ENCODE data around the gene UQCC2.
A peak's percentile ranks its signal among the peaks of the same experiment; 100 is the strongest.

The UQCC2 gene

GRCh38 chr6:33725891-33726673 is 14.6 kb upstream of the UQCC2 start:
- no peak for DNase-seq (ENCODE audit: low read depth, low spot score)

GRCh38 chr6:33725222-33725621 is 13.7 kb upstream of the UQCC2 start:
- DNase-seq (ENCODE audit: low read depth, low spot score): no peak

DNA sequence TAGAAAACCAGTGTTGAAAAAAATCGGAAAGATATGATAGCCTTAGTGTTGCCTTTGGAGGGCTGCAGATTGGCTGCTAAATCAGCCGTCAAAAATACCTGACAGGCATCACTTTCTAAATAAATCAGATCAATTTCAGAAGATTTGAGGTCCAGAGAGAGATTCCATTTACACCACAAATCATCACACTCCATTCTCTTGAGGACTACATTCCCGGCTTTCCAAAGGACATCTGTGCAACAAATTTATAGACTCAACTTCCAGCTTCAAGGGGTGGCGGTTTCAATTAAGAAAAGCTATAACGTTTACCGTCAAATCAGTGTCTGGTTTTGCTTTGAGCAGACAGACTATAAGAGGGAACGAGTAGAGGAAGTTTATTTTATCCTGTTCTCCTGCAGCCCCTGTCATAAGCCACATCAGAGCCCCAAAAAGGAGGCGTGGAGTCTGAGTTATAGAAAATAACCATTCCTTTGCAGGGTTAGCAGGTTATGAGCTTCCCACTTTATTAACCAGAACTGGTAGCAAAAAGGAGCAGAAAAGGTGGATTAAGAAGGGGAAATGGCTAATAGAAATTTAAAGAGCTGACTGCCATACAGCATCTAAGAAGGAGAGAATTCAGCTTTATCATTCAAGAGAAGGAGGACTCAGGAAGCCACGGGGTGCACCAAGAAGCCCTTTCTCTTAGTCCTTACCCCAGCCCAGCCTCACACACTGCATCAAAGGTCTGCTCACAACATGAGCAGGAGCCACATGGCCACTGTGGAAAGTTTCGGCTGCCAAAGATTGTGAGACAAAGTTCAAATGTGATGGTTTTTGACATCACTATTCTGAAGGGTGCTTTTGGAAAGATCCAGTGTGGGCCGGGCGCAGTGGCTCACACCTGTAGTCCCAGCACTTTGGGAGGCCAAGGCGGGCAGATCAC is 12.9 kb upstream of the UQCC2 start:
- DNase-seq (ENCODE audit: low read depth, low spot score): no peak

GRCh38 chr6:33723371-33724085 is 12.0 kb upstream of the UQCC2 start:
- DNase-seq (ENCODE audit: low read depth, low spot score): no peak

GRCh38 chr6:33722103-33722623 is 10.7 kb upstream of the UQCC2 start:
- DNase-seq (ENCODE audit: low read depth, low spot score): no peak

DNA sequence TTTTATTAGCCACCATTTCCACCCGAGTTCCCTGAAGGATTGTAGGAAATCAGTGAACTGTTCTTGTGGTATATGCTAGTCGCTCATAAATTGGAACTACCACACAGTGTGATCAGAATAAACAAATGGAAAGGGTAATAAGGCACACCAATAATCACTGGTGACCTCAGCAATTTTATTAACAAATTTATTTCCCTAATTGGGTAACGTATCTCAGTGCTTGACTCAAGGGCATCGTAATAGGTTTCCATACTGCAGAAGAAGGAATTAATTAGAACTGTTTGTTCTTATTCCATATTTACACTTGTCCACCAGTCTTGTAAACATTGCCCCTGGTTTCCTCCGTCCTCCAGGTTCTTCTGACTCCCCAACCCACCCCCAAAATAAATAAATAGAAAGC is 10.0 kb upstream of the UQCC2 start:
- DNase-seq (ENCODE audit: low read depth, low spot score): no peak

GRCh38 chr6:33720998-33721397 is 9.5 kb upstream of the UQCC2 start:
- no peak for DNase-seq (ENCODE audit: low read depth, low spot score)

DNA sequence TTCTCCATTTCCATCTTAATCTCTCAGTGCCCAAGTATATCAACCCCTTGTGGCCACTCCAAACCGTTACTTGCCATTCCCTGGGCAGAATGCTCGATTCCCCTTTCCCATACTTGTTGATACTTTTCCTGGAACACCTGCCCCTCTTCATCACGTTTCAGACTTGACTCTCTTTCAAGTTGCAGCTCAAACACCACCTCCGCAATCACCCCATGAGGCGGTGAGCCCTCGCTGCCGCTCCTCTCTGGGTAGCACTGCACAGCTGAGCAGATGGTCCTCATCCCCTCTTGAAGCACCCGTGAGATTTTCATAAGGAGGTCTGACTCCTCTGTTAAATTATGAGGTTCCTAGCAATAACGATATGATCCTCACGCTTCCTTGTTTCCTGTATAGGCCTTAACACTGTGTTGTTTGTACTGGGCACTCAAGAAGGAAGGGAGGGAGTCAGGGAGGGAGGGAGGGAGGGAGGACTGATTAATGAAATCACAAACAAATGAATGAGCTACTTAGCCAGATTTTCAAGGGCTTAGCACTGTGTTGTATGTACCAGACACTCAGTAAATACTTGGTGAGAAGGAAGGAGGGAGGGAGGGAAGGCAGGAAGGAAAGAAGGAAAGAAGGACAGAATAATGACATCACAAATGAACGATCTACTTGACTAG is 8.0 kb upstream of the UQCC2 start:
- DNase-seq (ENCODE audit: low read depth, low spot score): no peak

DNA sequence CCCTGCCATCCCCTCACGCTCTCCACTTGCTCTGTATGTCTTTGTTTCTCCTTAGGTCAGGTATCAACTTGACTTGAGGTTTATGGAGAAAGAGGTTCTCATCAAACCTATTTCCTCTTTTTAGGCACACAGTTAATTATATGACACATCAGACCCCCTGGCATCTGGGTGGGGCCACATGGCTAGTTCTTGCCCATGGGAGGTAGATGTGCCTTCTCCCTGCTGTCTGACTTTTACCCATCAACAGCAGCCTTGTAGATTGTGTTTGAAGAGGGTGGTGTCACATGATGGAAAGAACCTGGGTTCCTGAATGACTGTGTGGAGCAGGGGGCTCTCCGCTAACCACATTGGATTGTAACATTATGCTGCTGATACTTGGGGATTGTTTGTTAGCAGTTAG is 7.2 kb upstream of the UQCC2 start:
- no peak for DNase-seq (ENCODE audit: low read depth, low spot score)

DNA sequence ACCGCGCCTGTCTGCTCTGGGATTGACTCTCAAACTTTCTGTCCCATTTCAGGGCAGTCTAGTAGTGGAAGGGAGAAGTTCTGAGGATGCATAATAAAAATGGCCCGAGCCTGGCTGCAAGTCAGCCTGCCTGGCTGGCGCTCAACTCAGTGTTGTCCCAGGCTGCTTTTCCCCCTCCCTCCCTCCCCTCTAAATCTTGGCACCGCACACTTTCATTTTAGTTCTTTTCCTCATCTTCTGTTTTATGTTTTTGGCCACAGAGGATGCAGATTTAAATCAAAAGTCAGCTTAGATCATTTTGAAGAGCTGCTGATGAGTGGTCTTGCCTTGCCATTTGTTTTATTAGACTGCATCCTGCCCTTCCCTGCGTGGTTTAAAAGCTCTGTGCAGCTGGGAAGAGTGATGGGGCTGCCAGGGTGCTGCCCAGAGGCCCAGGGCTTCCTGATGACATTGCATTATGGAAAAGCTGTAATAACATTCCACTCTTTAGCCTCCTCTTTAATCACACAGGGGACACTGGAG is 6.5 kb upstream of the UQCC2 start:
- DNase-seq (ENCODE audit: low read depth, low spot score): no peak

GRCh38 chr6:33716890-33717632 is 5.6 kb upstream of the UQCC2 start:
- DNase-seq (ENCODE audit: low read depth, low spot score): no peak

GRCh38 chr6:33716379-33716778 is 4.9 kb upstream of the UQCC2 start:
- DNase-seq (ENCODE audit: low read depth, low spot score): no peak

GRCh38 chr6:33714385-33715040 is 3.0 kb upstream of the UQCC2 start:
- no peak for DNase-seq (ENCODE audit: low read depth, low spot score)

DNA sequence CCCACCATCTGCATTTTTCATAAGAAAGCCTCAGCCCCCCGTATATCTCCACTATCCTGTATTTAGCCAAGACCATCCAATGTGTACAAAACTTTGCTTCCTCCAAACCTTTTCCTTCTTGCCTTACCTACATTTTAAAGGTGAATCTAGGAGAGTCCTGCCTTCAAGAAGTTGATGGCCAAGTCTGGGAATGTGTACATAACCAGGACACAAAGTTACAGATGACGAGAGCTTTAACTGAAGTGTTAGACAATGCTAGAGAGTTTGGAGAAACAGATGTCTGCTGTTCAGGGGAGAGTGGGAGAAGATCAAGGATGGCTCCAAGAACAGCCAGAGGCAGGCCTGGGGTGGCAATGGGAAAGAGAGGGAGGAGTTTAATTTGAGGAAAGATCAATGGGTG is 2.3 kb upstream of the UQCC2 start:
- DNase-seq (ENCODE audit: low read depth, low spot score): no peak

- no peak for DNase-seq (ENCODE audit: low read depth, low spot score)
These were observed 1.4 kb upstream of the UQCC2 start for GRCh38 chr6:33712914-33713313.

- peak; percentile 28 for DNase-seq (ENCODE audit: low read depth, low spot score)
These were observed 991 bp downstream of the UQCC2 start for GRCh38 chr6:33710296-33711121.

GRCh38 chr6:33709605-33710295 is 1.8 kb downstream of the UQCC2 start:
- DNase-seq (ENCODE audit: low read depth, low spot score): no peak

- DNase-seq (ENCODE audit: low read depth, low spot score): no peak
These were observed 2.8 kb downstream of the UQCC2 start for GRCh38 chr6:33708516-33709204.
